ENCODE measurements around the gene PARP15. TPM values are rescaled to one million over a fixed set of nuclear protein-coding genes. Genes with fewer than 3 reads are reported as not detected.

PARP15 gene
- total and polyA plus RNA-seq, 2 of the 4 experiments (the other 2 are of a cell fraction) = 0.10 TPM; not detected in 1

- TF ChIP-seq ELK1 (IDR thresholded peaks at IDR 0.05; ENCODE audit: borderline replicate concordance, low read depth, low read length) = no peak
Measured at GRCh38 chr3:122668930-122669730, 91.7 kb downstream of the PARP15 start (continued).

- no peaks in the 10 kb centered on the region for H3K9me3 ChIP-seq (ENCODE audit: control insufficient read depth, insufficient read depth, low read length)
- H3K56ac ChIP-seq (ENCODE audit: extremely low read depth, insufficient read depth, low read length) = no peak overlapping the region
- 0 out of 2 replicates have a peak, but pooled peaks cover 4% of the 10 kb centered on the region for H3K9me1 ChIP-seq (ENCODE audit: insufficient read depth, low read length)
- no peaks in the 10 kb centered on the region for H3K36me3 ChIP-seq (ENCODE audit: control insufficient read depth, insufficient read depth, low read length)
- no peak overlapping the region for H3K4me3 ChIP-seq (ENCODE audit: insufficient read depth, low read depth, low read length)
- no peak overlapping the region for H2BK120ac ChIP-seq (ENCODE audit: low read depth, low read length)
- in situ Hi-C loops (cut with MboI; ENCODE audit: low sequenced_read_pairs) (loop anchor here (10.0 kb wide), 1 partner anchor 277 kb away; no protein-coding TSS in a partner anchor), dilution Hi-C loops (cut with HindIII; ENCODE audit: low sequenced_read_pairs, unreplicated experiment) (no loop called here), intact Hi-C loops (cut with micrococcal nuclease) (no loop called here)
- H4K20me1 ChIP-seq (ENCODE audit: insufficient read depth, low read length) = no peaks in the 10 kb centered on the region
- no peak overlapping the region for H3K27ac ChIP-seq (ENCODE audit: insufficient read depth, low read length)
- H3K4me1 ChIP-seq (ENCODE audit: control insufficient read depth, insufficient read depth, low read length) = peaks cover 2% of the 10 kb centered on the region; the same call in 1 of the 2 replicates
- H3K27me3 ChIP-seq (ENCODE audit: control insufficient read depth, insufficient read depth, low read length) = no peaks in the 10 kb centered on the region
- H2AK9ac ChIP-seq (replicated peaks; ENCODE audit: low read depth, low read length, poor library complexity) = no peak overlapping the region
- no peak overlapping the region for H3K4ac ChIP-seq (ENCODE audit: low read depth, low read length)
- CTCF ChIA-PET = no interaction called here
- H2BK5ac ChIP-seq (ENCODE audit: low read depth, low read length, poor library complexity, severe bottlenecking) = no peak overlapping the region
- H4K5ac ChIP-seq (ENCODE audit: low read depth, low read length) = no peak overlapping the region
- H3K79me1 ChIP-seq (ENCODE audit: low read depth in 1 of 2, low read length in 2 of 2) = no peaks in the 10 kb centered on the region
- no peak for ATAC-seq (ENCODE audit: low read depth)
- no peak overlapping the region for H2BK20ac ChIP-seq (ENCODE audit: low read depth, low read length)
- POLR2A ChIA-PET (ENCODE audit: unreplicated experiment) = no interaction called here
- no peak overlapping the region for H4K8ac ChIP-seq (ENCODE audit: low read depth in 2 of 2, low read length in 2 of 2)
- H2AK5ac ChIP-seq (ENCODE audit: low read depth, low read length) = no peak overlapping the region
- no TSS peak for BruUV-seq (replicated peaks)
- no peak overlapping the region for H3K4me2 ChIP-seq (ENCODE audit: low read depth, low read length)
- H4K91ac ChIP-seq (ENCODE audit: insufficient read depth, low read depth, low read length) = no peak overlapping the region
- no peak overlapping the region for H3K14ac ChIP-seq (replicated peaks; ENCODE audit: low read depth, low read length)
- WGBS, 2 experiments (ENCODE audit: extremely low coverage in 2 of 2, insufficient read length in 1 of 2) = no CpG with 5 or more reads among the region's 2 CpGs
- no peak overlapping the region for H3K23ac ChIP-seq (ENCODE audit: low read depth, low read length)
- H2BK15ac ChIP-seq (ENCODE audit: low read depth, low read length) = no peak overlapping the region
- no peak overlapping the region for H3K18ac ChIP-seq (ENCODE audit: low read depth, low read length)
- no peak overlapping the region for H2AFZ ChIP-seq (replicated peaks; ENCODE audit: low read length, poor library complexity)
- DNase-seq = no peak
- no peak overlapping the region for H3K9ac ChIP-seq (ENCODE audit: low read depth, low read length)
- no peak for TF ChIP-seq POLR2A (IDR thresholded peaks at IDR 0.05; ENCODE audit: low read depth, low read length)
- TF ChIP-seq RCOR1 (IDR thresholded peaks at IDR 0.05; ENCODE audit: insufficient replicate concordance, low read length) = no peak
- TF ChIP-seq BHLHE40 (IDR thresholded peaks at IDR 0.05; ENCODE audit: low read depth, low read length) = no peak
- no peak for TF ChIP-seq SMC3 (IDR thresholded peaks at IDR 0.05; ENCODE audit: low read depth, low read length)
- no peak for TF ChIP-seq ELK1 (IDR thresholded peaks at IDR 0.05; ENCODE audit: borderline replicate concordance, low read depth, low read length)
- no peak for TF ChIP-seq FOS (IDR thresholded peaks at IDR 0.05; ENCODE audit: low read depth, low read length)
- TF ChIP-seq USF2 (IDR thresholded peaks at IDR 0.05; ENCODE audit: low read depth, low read length) = no peak
- no peak for TF ChIP-seq NFE2L2 (IDR thresholded peaks at IDR 0.05; ENCODE audit: low read depth, low read length)
- TF ChIP-seq CTCF (conservative IDR thresholded peaks at IDR 0.05; ENCODE audit: low read depth, low read length) = no peak
- no peak for TF ChIP-seq MAFK (IDR thresholded peaks at IDR 0.05; ENCODE audit: low read depth, low read length)
- TF ChIP-seq CHD1 (IDR thresholded peaks at IDR 0.05; ENCODE audit: low read depth, low read length) = no peak
Measured at GRCh38 chr3:122671553-122671952, 94.1 kb downstream of the PARP15 start.
